ENCODE results near the gene FREM2. TPM values are rescaled to one million over a fixed set of nuclear protein-coding genes. Genes with fewer than 3 reads are reported as not detected.

Gene FREM2
- total RNA-seq = 2.4 and 3.6 TPM in 2 replicates

GRCh38 chr13:38686577-38687245 lies at the start of gene FREM2:
FREM2 (plus strand) TSS chr13:38687077; CDS start chr13:38687345, 268 bp downstream.
- peak; percentile 72 for DNase-seq (ENCODE audit: low read depth)

- DNase-seq (ENCODE audit: low read depth) = no peak
These were observed 49.3 kb upstream of the FREM2 start for GRCh38 chr13:38637576-38637975.

- no peak for DNase-seq (ENCODE audit: low read depth)
These were observed 45.5 kb upstream of the FREM2 start for GRCh38 chr13:38641164-38641948.

GRCh38 chr13:38647312-38647711 lies 39.6 kb upstream of the FREM2 start:
- no peak for DNase-seq (ENCODE audit: low read depth)

- DNase-seq (ENCODE audit: low read depth) = no peak
These were observed 38.0 kb upstream of the FREM2 start for GRCh38 chr13:38648912-38649311.

GRCh38 chr13:38656699-38657098 lies 30.2 kb upstream of the FREM2 start:
- DNase-seq (ENCODE audit: low read depth) = no peak

- DNase-seq (ENCODE audit: low read depth) = peak; percentile 60
These were observed 29.7 kb upstream of the FREM2 start for GRCh38 chr13:38657191-38657590.

- DNase-seq (ENCODE audit: low read depth) = no peak
These were observed 28.0 kb upstream of the FREM2 start for GRCh38 chr13:38658906-38659305.

GRCh38 chr13:38661010-38661675 lies 25.7 kb upstream of the FREM2 start:
- DNase-seq (ENCODE audit: low read depth) = no peak

- peak; percentile 76 for DNase-seq (ENCODE audit: low read depth)
These were observed 24.5 kb upstream of the FREM2 start for GRCh38 chr13:38662362-38662761.

- DNase-seq (ENCODE audit: low read depth) = no peak
These were observed 22.0 kb upstream of the FREM2 start for GRCh38 chr13:38664906-38665305.

- no peak for DNase-seq (ENCODE audit: low read depth)
These were observed 19.3 kb upstream of the FREM2 start for GRCh38 chr13:38667526-38668109.

GRCh38 chr13:38669234-38669964 lies 17.5 kb upstream of the FREM2 start:
- no peak for DNase-seq (ENCODE audit: low read depth)

GRCh38 chr13:38670627-38671026 lies 16.2 kb upstream of the FREM2 start:
- no peak for DNase-seq (ENCODE audit: low read depth)

GRCh38 chr13:38671980-38672379 lies 14.9 kb upstream of the FREM2 start:
- no peak for DNase-seq (ENCODE audit: low read depth)

- no peak for DNase-seq (ENCODE audit: low read depth)
These were observed 12.7 kb upstream of the FREM2 start for GRCh38 chr13:38674208-38674607.

- DNase-seq (ENCODE audit: low read depth) = peak; percentile 62
These were observed 6.0 kb upstream of the FREM2 start for GRCh38 chr13:38680912-38681311.

GRCh38 chr13:38684714-38685113 lies 2.2 kb upstream of the FREM2 start:
- DNase-seq (ENCODE audit: low read depth) = no peak

GRCh38 chr13:38685431-38685830 lies 1.4 kb upstream of the FREM2 start:
- DNase-seq (ENCODE audit: low read depth) = no peak

GRCh38 chr13:38685974-38686576 lies 802 bp upstream of the FREM2 start:
- DNase-seq (ENCODE audit: low read depth) = peak; percentile 70

Data from renal cortical epithelial cell (primary cell).